GM10266 (cell line): Measurements from ENCODE around the gene SERF2.

Experiments
- DNase-seq: peaks from one replicate; pipeline ENCODE4 v3.0.0; 2012; ENCODE audit errors: extremely low spot score
- CTCF ChIP-seq: IDR thresholded peaks from 2 replicates; pipeline ENCODE4 v1.5.1; 2012; ENCODE audit warnings: mild to moderate bottlenecking, low read depth; ENCODE audit not compliant: control insufficient read depth, insufficient read depth; ENCODE audit errors: missing control alignments

Gene SERF2

GRCh38 chr15:43776101-43776717, 15.9 kb upstream of the SERF2 start:
- DNase-seq = peak; percentile 76
- TF ChIP-seq CTCF = no peak

- peak; percentile 5 for TF ChIP-seq CTCF
- DNase-seq = peak; percentile 55
These were observed 15.3 kb upstream of the SERF2 start, which contains the start of gene ELL3 for GRCh38 chr15:43776718-43777266. Gene ELL3 (minus strand): TSS chr15:43776966. CDS start chr15:43776901, 65 bp downstream.

GRCh38 chr15:43777267-43777914, 14.7 kb upstream of the SERF2 start:
- DNase-seq = peak; percentile 72
- TF ChIP-seq CTCF = peak; percentile 76

GRCh38 chr15:43779016-43779415, 13.1 kb upstream of the SERF2 start:
- no peak for DNase-seq
- TF ChIP-seq CTCF = no peak

- TF ChIP-seq CTCF = no peak
- DNase-seq = no peak
These were observed 2.7 kb upstream of the SERF2 start for GRCh38 chr15:43789409-43789808.

GRCh38 chr15:43792761-43793476, 799 bp downstream of the SERF2 start:
- peak; percentile 36 for DNase-seq
- no peak for TF ChIP-seq CTCF

GRCh38 chr15:43793647-43794046, 1.5 kb downstream of the SERF2 start:
- DNase-seq = no peak
- TF ChIP-seq CTCF = no peak
